Stromal cell of bone marrow (primary cell): ENCODE results near the gene NEU4.
A peak's percentile ranks its signal among the peaks of the same experiment; 100 is the strongest.

Experiments used
- DNase-seq: peaks from one replicate; pipeline ENCODE4 v3.0.0-alpha.2; 2012; ENCODE audit warnings: low read depth

Gene NEU4

GRCh38 chr2:241835611-241836010 lies 26.6 kb downstream of the NEU4 start:
- no peak for DNase-seq

- DNase-seq = no peak
Observed at GRCh38 chr2:241836292-241836691, 27.3 kb downstream of the NEU4 start.

- DNase-seq = no peak
Observed at GRCh38 chr2:241837197-241837965, 28.4 kb downstream of the NEU4 start.

GRCh38 chr2:241841181-241842066 lies 32.4 kb downstream of the NEU4 start:
- no peak for DNase-seq

GRCh38 chr2:241842067-241842415 lies 33.0 kb downstream of the NEU4 start:
- no peak for DNase-seq

GRCh38 chr2:241842620-241843211 lies 33.7 kb downstream of the NEU4 start:
- no peak for DNase-seq

GRCh38 chr2:241843321-241844065 lies 34.5 kb downstream of the NEU4 start:
- DNase-seq = no peak

- peak; percentile 33 for DNase-seq
Observed at GRCh38 chr2:241844066-241844728, 35.2 kb downstream of the NEU4 start.

- DNase-seq = no peak
Observed at GRCh38 chr2:241844831-241845578, 36.0 kb downstream of the NEU4 start.

GRCh38 chr2:241846406-241846805 lies 37.4 kb downstream of the NEU4 start:
- DNase-seq = no peak

- no peak for DNase-seq
Observed at GRCh38 chr2:241848761-241849615, 40.0 kb downstream of the NEU4 start.

GRCh38 chr2:241849616-241850543 lies 40.9 kb downstream of the NEU4 start:
- no peak for DNase-seq

GRCh38 chr2:241850544-241851324 lies 41.7 kb downstream of the NEU4 start:
- no peak for DNase-seq

- no peak for DNase-seq
Observed at GRCh38 chr2:241851325-241852115, 42.5 kb downstream of the NEU4 start.

GRCh38 chr2:241852116-241852980 lies 43.4 kb downstream of the NEU4 start:
- DNase-seq = no peak

GRCh38 chr2:241852981-241853631 lies 44.1 kb downstream of the NEU4 start:
- no peak for DNase-seq
